Colonic mucosa (tissue), 4 donors: Measurements from ENCODE around the gene ARL6IP1. TPM values are rescaled to one million over a fixed set of nuclear protein-coding genes. Genes with fewer than 3 reads are reported as not detected.
A peak's percentile ranks its signal among the peaks of the same experiment; 100 is the strongest.
"Not testable (repeated sequence)": the region's sequence is repeated elsewhere in the genome, so short reads cannot be mapped to it uniquely, and the experiment has no call there.

Experiments used
- DNase-seq: peaks from one replicate; pipeline ENCODE4 v3.0.0-alpha.2; 2020
- H3K27ac ChIP-seq: fragments of 200-600 bp; one replicate; pipeline ENCODE4 v1.8.0; 2021
- H3K27me3 ChIP-seq: fragments of 200-600 bp; one replicate; pipeline ENCODE4 v1.8.0; 2021
- H3K36me3 ChIP-seq: fragments of 200-600 bp; one replicate; pipeline ENCODE4 v1.8.0; 2021
- H3K4me1 ChIP-seq: fragments of 200-600 bp; one replicate; pipeline ENCODE4 v1.8.0; 2021; ENCODE audit warnings: mild to moderate bottlenecking
- H3K4me3 ChIP-seq: fragments of 200-600 bp; one replicate; pipeline ENCODE4 v1.8.0; 2021
- H3K9ac ChIP-seq, 2 donors: one replicate each; pipeline ENCODE4 v1.7.0; 2013; ENCODE audit warnings: control low read depth in 2 of 2, low read depth in 2 of 2, low read length in 2 of 2
- H3K9me3 ChIP-seq: fragments of 200-600 bp; one replicate; pipeline ENCODE4 v1.8.0; 2021
- CTCF ChIP-seq: fragments of 200-600 bp; IDR thresholded peaks from one replicate; pipeline ENCODE4 v1.8.0; 2022; ENCODE audit warnings: antibody characterized with exemption, mild to moderate bottlenecking
- intact Hi-C: fragments of 100-400 bp; cut with DNase I; formaldehyde crosslinking; loops from one replicate; pipeline ENCODE4 v1.14.1; 2022
- total RNA-seq, 2 donors: library from RNA; stranded (reverse); fragmentation: NEBNext Ultra II Directional in 1 of 2; extraction: Animal tissue kit (Norgen Biotek cat#: 25700) in 1 of 2; gene quantifications; one replicate each; pipeline ENCODE4 v1.2.1, GENCODE V29; 2021
- donor health status: healthy.
- donor health status: DM: no; HTN: no; CAD: no.
- donor health status: DM: no; HTN: no; CAD: no.

The ARL6IP1 gene
- total RNA-seq, 2 donors from 2014 or later: 205 to 251 TPM

DNA sequence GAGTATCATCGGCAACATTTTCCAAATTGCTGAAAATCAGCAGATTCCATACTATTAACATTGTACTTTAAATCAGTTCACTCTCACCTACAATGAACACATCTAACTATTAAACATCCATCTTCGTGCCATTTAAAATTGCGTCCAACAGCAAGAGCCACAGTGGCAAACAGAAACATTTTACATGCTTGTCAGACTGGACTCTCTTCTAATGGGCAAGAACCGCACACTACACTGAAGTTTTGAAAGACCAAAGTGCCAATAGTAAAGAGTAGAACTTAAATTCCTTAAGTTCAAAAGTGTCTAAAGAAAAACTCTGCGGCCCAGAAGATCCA lies 11.9 kb downstream of the ARL6IP1 start:
- intact Hi-C loops: no loop called here
- TF ChIP-seq CTCF: no peak
- Histone ChIP-seq H3K9me3 (no peaks in the 10 kb centered on the region), H3K27ac (peak overlapping the region; percentile 67), H3K27me3 (no peaks in the 10 kb centered on the region), H3K4me3 (peak overlapping the region; percentile 70), H3K4me1 (peaks cover 16% of the 10 kb centered on the region), H3K36me3 (no peaks in the 10 kb centered on the region), H3K9ac (peak overlapping the region; percentile 87 to 97)
- no peak for DNase-seq

DNA sequence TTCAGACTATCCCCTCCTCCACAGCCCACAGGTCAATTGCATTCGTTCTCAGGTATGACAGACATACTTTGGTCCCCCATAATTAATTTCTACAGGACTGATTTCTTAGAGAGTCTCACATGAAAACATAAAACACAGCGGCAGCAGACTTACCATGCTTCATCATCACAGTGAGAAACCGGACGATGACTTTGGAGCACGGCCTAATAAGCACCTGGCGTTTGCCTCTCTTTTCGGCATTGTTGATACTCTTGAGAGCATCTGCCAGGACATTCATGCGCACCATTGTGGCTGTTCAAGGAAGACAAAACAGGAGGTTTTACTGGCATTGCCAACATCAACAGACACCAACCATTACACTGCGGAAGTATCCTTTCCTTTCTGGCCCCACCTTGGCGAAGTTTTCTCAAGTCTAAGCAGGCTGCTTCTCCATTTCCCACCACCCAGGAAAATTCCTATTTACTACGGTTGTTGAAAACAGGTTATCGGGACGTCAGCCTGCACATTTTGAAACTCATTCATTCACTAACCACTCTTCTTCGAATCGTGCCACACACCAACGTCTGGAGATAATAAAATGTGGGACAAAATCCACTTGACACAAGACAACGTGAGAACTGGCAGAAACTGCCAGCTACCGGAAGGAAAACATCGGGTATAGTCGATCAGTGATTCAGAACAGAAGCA lies 12.4 kb downstream of the ARL6IP1 start:
- no peak for TF ChIP-seq CTCF
- H3K4me1 ChIP-seq: peaks cover 16% of the 10 kb centered on the region
- H3K27me3 ChIP-seq: no peaks in the 10 kb centered on the region
- H3K9me3 ChIP-seq: no peaks in the 10 kb centered on the region
- H3K36me3 ChIP-seq: no peaks in the 10 kb centered on the region
- H3K4me3 ChIP-seq: peak overlapping the region; percentile 70
- intact Hi-C loops: no loop called here
- peak overlapping the region; percentile 67 for H3K27ac ChIP-seq
- peak; percentile 19 for DNase-seq
- peak overlapping the region; percentile 87 to 97 for H3K9ac ChIP-seq

- H3K9me3 ChIP-seq: no peaks in the 10 kb centered on the region
- no peak for TF ChIP-seq CTCF
- no peak overlapping the region for H3K4me3 ChIP-seq
- no peaks in the 10 kb centered on the region for H3K27me3 ChIP-seq
- intact Hi-C loops: no loop called here
- H3K9ac ChIP-seq: no peak overlapping the region
- no peak for DNase-seq
- no peak overlapping the region for H3K27ac ChIP-seq
- peaks cover 16% of the 10 kb centered on the region for H3K4me1 ChIP-seq
- peaks cover 7% of the 10 kb centered on the region for H3K36me3 ChIP-seq
Measured at GRCh38 chr16:18784917-18785623, 16.3 kb downstream of the ARL6IP1 start.

DNA sequence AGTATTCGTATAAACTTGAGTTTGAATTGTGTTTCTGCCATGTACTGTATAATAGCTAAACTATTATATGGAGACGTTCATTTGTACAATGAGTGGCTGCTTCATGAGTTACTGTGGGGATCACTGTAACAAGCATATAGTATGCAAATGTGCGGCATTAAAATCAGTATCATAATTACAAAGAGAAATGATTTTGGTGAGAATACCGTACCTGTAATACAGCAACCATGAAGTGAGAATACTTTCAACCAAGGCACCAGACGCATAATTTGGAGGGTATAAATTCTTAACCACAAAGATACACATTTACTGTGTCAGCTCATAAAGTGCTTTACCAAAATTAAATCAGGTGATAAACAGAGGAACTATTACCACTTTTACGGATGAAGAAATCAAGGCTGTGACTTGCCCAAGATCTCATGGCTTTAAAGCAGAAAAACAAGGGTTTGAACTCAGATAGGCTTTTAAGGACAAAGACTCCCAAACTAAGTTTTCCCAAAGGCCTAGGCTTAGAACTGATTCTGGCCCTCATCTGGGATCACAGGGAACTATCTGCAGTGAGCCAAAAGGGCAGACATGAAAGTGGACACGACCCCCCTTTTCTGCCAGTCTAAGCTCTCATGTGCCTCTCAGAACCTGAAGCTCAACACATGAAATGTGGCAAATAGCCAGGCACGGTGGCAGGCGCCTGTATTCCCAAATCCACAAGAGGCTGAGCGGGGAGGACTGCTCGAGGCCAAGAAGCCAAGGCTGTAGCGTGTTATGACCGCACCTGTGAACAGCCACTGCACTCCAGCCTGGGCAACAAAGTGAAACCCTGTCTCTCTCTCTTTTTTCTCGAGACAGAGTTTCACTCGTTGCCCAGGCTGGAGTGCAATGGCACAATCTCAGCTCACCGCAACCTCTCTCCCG lies 17.7 kb downstream of the ARL6IP1 start:
- TF ChIP-seq CTCF: no peak
- Histone ChIP-seq H3K36me3 (peaks cover 7% of the 10 kb centered on the region), H3K4me1 (peaks cover 16% of the 10 kb centered on the region)

GRCh38 chr16:18782697-18783429 lies 18.5 kb downstream of the ARL6IP1 start:
- Histone ChIP-seq H3K27me3 (no peaks in the 10 kb centered on the region), H3K4me1 (peaks cover 10% of the 10 kb centered on the region), H3K9me3 (no peaks in the 10 kb centered on the region), H3K9ac (no peak overlapping the region), H3K36me3 (peaks cover 7% of the 10 kb centered on the region), H3K4me3 (no peak overlapping the region), H3K27ac (no peak overlapping the region)
- no peak for TF ChIP-seq CTCF
- DNase-seq: no peak
- intact Hi-C loops: no loop called here

More for the DNA sequence above, 17.7 kb downstream of the ARL6IP1 start:
- Histone ChIP-seq H3K4me3 (no peak overlapping the region), H3K9ac (no peak overlapping the region), H3K27me3 (no peaks in the 10 kb centered on the region), H3K27ac (no peak overlapping the region), H3K9me3 (no peaks in the 10 kb centered on the region)
- intact Hi-C loops: no loop called here
- no peak for DNase-seq

- H3K9ac ChIP-seq, H3K4me3 ChIP-seq, H3K4me1 ChIP-seq, intact Hi-C loops, H3K27me3 ChIP-seq, H3K36me3 ChIP-seq, DNase-seq, H3K27ac ChIP-seq, H3K9me3 ChIP-seq: not testable (repeated sequence)
Measured at GRCh38 chr16:18781232-18781631, 20.1 kb downstream of the ARL6IP1 start.

GRCh38 chr16:18780460-18781026 lies 20.8 kb downstream of the ARL6IP1 start:
- intact Hi-C loops, H3K9me3 ChIP-seq, H3K36me3 ChIP-seq, H3K4me1 ChIP-seq, H3K27me3 ChIP-seq, H3K27ac ChIP-seq, H3K4me3 ChIP-seq, DNase-seq, H3K9ac ChIP-seq: not testable (repeated sequence)
